Left ventricle myocardium superior (tissue), 1 donor: ENCODE measurements around the gene TINCR. TPM values are rescaled to one million over a fixed set of nuclear protein-coding genes. Genes with fewer than 3 reads are reported as not detected.

Source experiments
- ATAC-seq: fragments of 200-7000 bp; cut with Tn5 transposase; one replicate; pipeline ENCODE4 v1.9.1; 2020; ENCODE audit warnings: mild to moderate bottlenecking, moderate library complexity
- DNase-seq: peaks from one replicate; pipeline ENCODE4 v3.0.0-alpha.2; 2020
- intact Hi-C: fragments of 100-400 bp; cut with micrococcal nuclease; formaldehyde crosslinking; loops from one replicate; pipeline ENCODE4 v1.11.0; 2022
- total RNA-seq: library from RNA; stranded (reverse); fragmentation: NEBNext Ultra II Directional; extraction: Animal tissue kit (Norgen Biotek cat#: 25700); gene quantifications from one replicate; pipeline ENCODE4 v1.2.1, GENCODE V29; 2021
- donor health status: DM: no; HTN: yes; CAD: no; lungs with severe emphysema.

Gene TINCR
- total RNA-seq, 1 donor from 2014 or later: not detected

GRCh38 chr19:5590865-5591154 lies 23.1 kb upstream of the TINCR start:
- intact Hi-C loops: no loop called here
- no peak for DNase-seq
- ATAC-seq: no peak

DNA sequence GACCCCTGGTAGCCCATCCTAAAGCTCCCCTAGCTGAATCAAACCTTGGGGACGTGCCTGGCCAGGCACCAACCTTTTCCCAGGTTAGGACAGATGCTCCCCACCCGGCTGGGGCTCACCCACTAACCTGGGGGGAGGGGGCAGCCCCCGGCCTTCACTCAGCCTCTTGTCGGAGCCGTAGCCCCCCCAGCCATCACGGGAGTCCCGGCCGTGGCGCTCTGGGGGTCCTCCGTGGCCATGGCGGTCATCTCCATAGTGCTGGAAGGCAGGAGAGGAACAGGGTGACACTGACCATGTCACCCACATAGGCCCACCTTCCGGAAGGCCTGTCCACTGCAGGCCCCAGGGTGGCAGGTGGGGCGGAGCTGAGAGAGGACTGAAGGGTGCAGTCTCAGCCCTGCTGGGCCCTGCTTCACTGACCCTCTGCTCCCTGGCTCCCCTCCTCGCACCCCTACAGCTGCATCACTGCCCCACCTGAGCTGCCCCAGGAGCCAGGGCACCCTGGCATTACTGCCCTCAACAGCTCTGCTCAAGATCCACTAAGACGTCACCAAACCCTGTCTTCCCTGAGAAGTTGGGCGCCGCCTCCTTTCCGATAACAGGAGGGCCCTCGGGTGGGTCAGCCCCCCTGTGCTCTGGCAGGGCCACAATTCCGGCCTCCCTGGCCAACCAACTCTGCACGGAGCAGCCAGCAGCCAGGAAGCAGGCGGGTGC lies 22.6 kb upstream of the TINCR start:
- DNase-seq: no peak
- ATAC-seq: no peak
- intact Hi-C loops: no loop called here

DNA sequence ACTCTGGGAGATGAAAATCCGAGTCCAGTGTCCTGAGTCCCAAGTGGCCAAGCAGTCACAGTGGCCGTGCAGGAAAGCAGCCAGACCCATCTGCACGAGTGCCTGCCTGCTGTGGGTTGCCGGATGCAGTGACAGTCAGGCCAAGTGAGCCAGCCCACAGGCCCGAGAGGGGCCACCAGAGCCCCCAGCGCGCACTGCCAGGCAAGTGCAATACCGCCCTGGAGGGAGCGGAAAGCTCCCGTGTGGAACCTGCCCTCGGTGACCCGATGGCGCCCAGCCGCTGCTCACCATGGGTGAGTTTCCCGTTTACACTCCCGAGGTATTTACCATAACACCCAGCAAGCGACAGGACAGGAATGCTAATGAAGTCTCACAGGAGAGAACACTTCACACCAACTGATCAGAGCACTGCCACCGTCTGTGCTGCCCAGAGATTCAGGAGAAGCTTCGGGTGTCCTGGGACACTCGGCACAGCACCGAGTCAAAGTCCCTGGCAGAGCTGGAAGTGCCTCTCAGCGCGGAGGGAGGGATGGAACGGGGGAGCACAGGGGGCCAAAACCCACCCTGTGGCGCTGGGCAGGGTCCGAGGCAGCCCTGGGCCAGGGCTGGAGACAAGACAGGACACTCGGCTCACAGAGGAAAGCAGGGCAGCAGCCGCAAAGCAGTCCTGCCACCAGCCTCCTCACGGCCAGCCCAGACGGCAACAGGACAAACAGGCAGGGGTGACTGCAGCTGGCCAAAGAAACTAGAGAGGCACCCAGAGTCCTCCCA lies 21.3 kb upstream of the TINCR start:
- intact Hi-C loops: no loop called here
- no peak for ATAC-seq
- no peak for DNase-seq

DNA sequence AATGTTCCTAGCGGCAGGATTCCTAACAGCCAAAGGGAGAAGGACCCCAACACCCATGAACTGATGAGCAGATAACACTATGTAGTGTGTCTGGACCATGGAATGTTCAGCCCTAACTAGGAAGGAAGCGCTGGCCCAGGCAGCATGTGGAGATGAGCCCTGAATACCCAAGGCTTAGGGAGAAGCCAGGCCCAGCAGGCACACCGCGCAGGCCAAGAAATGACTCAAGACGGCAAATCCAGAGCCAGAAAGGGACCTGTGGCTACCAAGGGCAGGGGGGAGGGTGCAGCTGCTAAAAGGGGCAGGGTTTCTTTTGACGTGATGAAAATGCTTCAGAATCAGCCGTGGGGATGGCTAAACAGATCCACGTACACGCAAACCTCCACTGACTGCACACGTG lies 20.7 kb upstream of the TINCR start:
- ATAC-seq: no peak
- intact Hi-C loops: no loop called here

GRCh38 chr19:5587661-5588060 lies 19.9 kb upstream of the TINCR start:
- no peak for ATAC-seq
- intact Hi-C loops: no loop called here
- no peak for DNase-seq

More for the DNA sequence above, 20.7 kb upstream of the TINCR start:
- DNase-seq: no peak

DNA sequence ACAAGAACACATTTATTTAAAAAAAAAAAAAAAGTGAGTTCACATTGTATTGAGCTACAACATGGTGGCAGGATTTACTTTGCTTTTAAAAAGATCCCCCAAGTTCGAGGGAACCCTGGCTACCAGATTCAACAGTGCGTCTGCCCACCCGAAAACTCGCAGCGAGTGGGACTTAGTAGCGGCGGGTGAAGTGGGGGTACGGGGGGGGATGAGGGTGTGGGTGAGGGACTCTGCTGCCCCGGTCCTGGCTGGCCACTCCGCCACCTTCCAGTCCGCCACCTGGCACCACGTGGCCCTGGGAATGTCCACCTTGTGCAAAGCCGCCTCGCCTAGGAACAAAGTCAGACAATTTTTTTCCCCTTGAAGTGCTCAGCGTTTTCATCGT lies 19.3 kb upstream of the TINCR start:
- intact Hi-C loops: no loop called here
- ATAC-seq (no peak), DNase-seq (no peak)

DNA sequence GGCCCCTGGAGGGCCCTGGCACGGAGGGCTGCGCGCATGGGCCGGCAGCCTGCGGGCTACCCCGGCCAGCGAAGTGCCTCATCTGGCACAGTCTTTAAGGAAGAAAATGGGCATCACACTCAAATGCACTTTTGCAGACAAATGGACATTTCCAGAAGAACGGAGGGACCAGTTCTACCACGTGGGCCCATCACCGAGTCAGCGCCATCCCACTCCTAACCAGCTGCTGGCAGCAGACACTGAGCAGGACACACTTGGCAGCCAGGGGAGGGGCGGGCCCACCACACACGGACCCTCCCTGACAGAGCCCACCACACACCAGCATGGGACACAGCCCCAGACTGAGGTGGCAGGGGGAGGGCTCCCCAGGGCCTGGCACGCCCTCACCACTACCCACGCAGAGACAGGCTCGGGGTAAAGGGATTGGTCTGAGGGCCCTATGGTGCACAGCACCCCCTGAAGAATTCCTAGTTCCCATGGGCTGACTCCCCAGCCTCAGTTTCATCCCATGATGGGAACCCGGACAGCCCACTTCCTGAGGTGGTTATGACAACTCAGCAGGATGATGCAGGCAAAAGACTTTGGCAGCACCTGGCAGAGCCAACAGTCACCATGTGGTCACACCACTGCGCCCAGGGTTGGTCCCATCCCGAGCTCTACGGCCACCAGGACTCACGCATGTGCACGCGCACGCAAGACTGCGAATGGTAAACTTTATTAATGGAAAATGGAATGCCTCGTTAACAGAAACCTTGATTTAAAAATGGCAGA lies 18.7 kb upstream of the TINCR start:
- DNase-seq (no peak), ATAC-seq (peak; percentile 11)
- intact Hi-C loops: no loop called here

DNA sequence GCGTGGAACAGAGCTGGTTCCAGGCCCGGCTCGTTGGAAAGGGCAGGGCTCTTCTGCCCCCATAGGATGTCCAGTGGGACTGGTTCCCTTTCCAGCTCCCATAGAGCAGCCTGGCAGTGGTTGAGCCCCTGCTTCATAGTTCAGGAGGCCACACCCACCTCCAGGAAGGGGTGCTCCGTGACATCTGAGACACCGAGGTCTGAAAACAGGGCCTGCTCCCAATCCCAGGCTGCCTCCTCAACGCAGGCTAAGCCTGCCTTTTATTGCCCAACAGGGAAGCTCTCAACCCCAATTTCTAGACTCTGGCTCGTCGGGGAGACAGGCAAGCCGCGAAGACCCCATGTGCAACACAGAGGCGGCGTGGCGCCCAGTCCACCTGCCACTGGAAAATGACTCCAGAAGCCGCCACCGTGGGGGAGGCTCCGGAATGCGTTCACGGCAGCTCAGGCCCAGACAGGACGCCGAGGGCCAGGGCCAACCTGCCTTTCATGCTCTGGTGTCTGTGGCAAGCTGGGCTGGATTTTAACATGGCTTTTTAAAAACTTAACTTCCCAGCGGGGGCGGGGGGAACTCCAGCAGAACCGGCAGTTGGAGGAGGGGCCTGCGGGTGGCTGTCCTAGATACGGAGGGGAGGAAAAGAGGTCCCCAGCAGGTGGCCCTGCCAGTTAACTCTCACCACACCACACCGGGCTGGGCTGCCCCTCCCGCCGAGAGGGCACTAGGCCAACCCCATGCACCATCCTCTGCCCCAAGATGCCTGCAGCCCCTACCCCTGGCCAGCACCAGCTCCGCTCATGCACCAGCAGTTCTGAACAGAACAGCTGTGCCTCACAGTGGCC lies 17.9 kb upstream of the TINCR start:
- ATAC-seq (peak; percentile 50), DNase-seq (peak; percentile 53)
- intact Hi-C loops: no loop called here

- no peak for DNase-seq
- intact Hi-C loops: no loop called here
- ATAC-seq: no peak
Measured at GRCh38 chr19:5580161-5580571, 12.4 kb upstream of the TINCR start.

GRCh38 chr19:5579697-5580096 lies 11.9 kb upstream of the TINCR start:
- no peak for DNase-seq
- intact Hi-C loops: no loop called here

GRCh38 chr19:5579286-5579685 lies 11.5 kb upstream of the TINCR start:
- ATAC-seq: no peak
- intact Hi-C loops: no loop called here
- no peak for DNase-seq

More at GRCh38 chr19:5579697-5580096, 11.9 kb upstream of the TINCR start:
- no peak for ATAC-seq

- intact Hi-C loops: no loop called here
- ATAC-seq: peak; percentile 83
- DNase-seq: peak; percentile 80
Measured at GRCh38 chr19:5578097-5578846, 10.5 kb upstream of the TINCR start.

DNA sequence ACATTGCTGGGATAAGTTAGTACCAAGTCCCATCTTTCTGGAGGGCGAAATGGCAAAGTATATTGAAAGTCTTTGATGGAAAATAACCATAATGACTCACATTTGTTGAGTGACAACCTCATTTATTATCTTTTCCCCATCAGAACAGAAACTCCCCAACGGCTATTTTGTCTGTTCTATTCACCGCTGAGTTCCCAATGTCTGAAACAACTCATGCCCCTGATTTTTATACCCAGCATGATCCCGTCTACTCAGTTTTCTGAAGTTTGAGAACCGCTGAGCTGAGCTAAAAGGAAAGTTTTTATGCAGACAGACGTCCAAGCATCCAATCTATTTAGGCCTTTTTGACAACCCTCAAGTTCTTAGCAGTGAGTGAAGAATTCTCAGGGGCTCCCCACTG lies 7.8 kb upstream of the TINCR start:
- intact Hi-C loops: no loop called here
- ATAC-seq (no peak), DNase-seq (no peak)

GRCh38 chr19:5572556-5573286 lies 5.0 kb upstream of the TINCR start:
- ATAC-seq (no peak), DNase-seq (no peak)
- intact Hi-C loops: no loop called here

GRCh38 chr19:5571777-5572176 lies 4.0 kb upstream of the TINCR start:
- ATAC-seq (no peak), DNase-seq (no peak)
- intact Hi-C loops: no loop called here

- peak; percentile 18 for ATAC-seq
- DNase-seq: no peak
- intact Hi-C loops: no loop called here
Measured at GRCh38 chr19:5567970-5568407, 236 bp upstream of the TINCR start.

- ATAC-seq (no peak), DNase-seq (no peak)
- intact Hi-C loops: no loop called here
Measured at GRCh38 chr19:5564930-5565329, 2.8 kb downstream of the TINCR start.
